Prostate gland (tissue), 2 donors: ENCODE measurements around the gene LRRC55.

Source experiments
- CTCF ChIP-seq, 4 experiments: fragments of 200-600 bp in 2 of 4; fragments of 450-650 bp in 2 of 4; sonication (generic) in 2 of 4; IDR thresholded peaks; 1 replicate in 3 of 4; 2 replicates in 1 of 4; pipeline ENCODE4 v1.5.1; 2016 to 2019; ENCODE audit warnings: antibody characterized with exemption in 4 of 4, mild to moderate bottlenecking in 2 of 4, moderate library complexity in 2 of 4
- POLR2AphosphoS5 ChIP-seq: sonication (generic); formaldehyde crosslinking; IDR thresholded peaks from one replicate; pipeline ENCODE4 v1.6.1; 2017; ENCODE audit warnings: antibody characterized with exemption

GRCh38 chr11:57222239-57222638, 40.5 kb downstream of the LRRC55 start:
- TF ChIP-seq CTCF (IDR thresholded peaks at IDR 0.05) (no peak), POLR2AphosphoS5 (no peak)
